Psoas muscle (tissue), 8 donors: ENCODE data around the gene WNT10A. TPM values are rescaled to one million over a fixed set of nuclear protein-coding genes. Genes with fewer than 3 reads are reported as not detected.
A peak's percentile ranks its signal among the peaks of the same experiment; 100 is the strongest.

ENCODE experiments used
- ATAC-seq, 4 donors: fragments of 200-7000 bp; cut with Tn5 transposase; one replicate each; pipeline ENCODE4 v1.9.1; 2020; ENCODE audit warnings: moderate library complexity in 3 of 4, mild to moderate bottlenecking in 2 of 4
- DNase-seq, 2 donors: peaks; one replicate each; pipeline ENCODE4 v3.0.0-alpha.2; 2020
- H3K27ac ChIP-seq: fragments of 200-600 bp; one replicate; pipeline ENCODE4 v1.8.0; 2022
- H3K27me3 ChIP-seq, 3 donors: fragments of 200-600 bp in 1 of 3; one replicate each; pipeline versions ENCODE4 v1.6.1 to v1.8.0; 2013 to 2022; ENCODE audit warnings: low read length in 2 of 3, mild to moderate bottlenecking in 2 of 3, moderate library complexity in 1 of 3; ENCODE audit not compliant: insufficient read depth in 3 of 3
- H3K36me3 ChIP-seq, 2 donors: fragments of 200-600 bp in 1 of 2; one replicate each; pipeline versions ENCODE4 v1.6.1 to v1.8.0; 2013 to 2022; ENCODE audit warnings: low read depth in 1 of 2, mild to moderate bottlenecking in 1 of 2, moderate library complexity in 1 of 2; ENCODE audit not compliant: insufficient read depth in 1 of 2
- H3K4me1 ChIP-seq: fragments of 200-600 bp; one replicate; pipeline ENCODE4 v1.8.0; 2022
- H3K4me3 ChIP-seq: fragments of 200-600 bp; one replicate; pipeline ENCODE4 v1.8.0; 2022; ENCODE audit warnings: mild to moderate bottlenecking
- H3K9me3 ChIP-seq: fragments of 200-600 bp; one replicate; pipeline ENCODE4 v1.8.0; 2022
- WGBS, 3 donors: extraction: QIAGEN DNeasy Blood & Tissue Kit; methylation state at CpG; one replicate each; pipeline versions ENCODE4 v1.1.6 to v1.1.7; 2013; 5-methylcytosine and 5-hydroxymethylcytosine counted together
- intact Hi-C, 2 donors: fragments of 100-400 bp; cut with DNase I; formaldehyde crosslinking; loops; one replicate each; pipeline versions ENCODE4 v1.11.0 to v1.14.2; 2022
- polyA plus RNA-seq, 3 donors: library from polyadenylated mRNA; stranded (reverse); fragments of 200-250 nt; gene quantifications; one replicate each; pipeline ENCODE4 v1.2.3, GENCODE V29; 2013
- total RNA-seq, 4 donors: library from RNA; stranded (reverse); fragmentation: NEBNext Ultra II Directional in 2 of 4; extraction: Animal tissue kit (Norgen Biotek cat#: 25700) in 2 of 4; gene quantifications; one replicate each; pipeline versions ENCODE4 v1.2.1 to v1.2.4, GENCODE V29; 2021 to 2023
- TF ChIP-seq, protein P1 (sequence below): fragments of 200-600 bp; IDR thresholded peaks from one replicate; pipeline ENCODE4 v1.8.0; 2022; ENCODE audit warnings: antibody characterized with exemption
- donor health status: healthy with polysubstance abuse.
- donor health status: DM: no; HTN: no; CAD: no; lungs with moderate emphysema.
- donor health status: Bipolar disorder and iron deficiency.
- donor health status: healthy.
- donor health status: DM: yes; HTN: yes; CAD: no.
- donor health status: DM: no; HTN: no; CAD: no.
- donor health status: DM: no; HTN: no; CAD: no.
- donor health status: DM: yes; HTN: yes; CAD: no.

WNT10A gene
- total and polyA plus RNA-seq, 7 donors = 0.01 to 0.03 TPM; not detected in 5

DNA sequence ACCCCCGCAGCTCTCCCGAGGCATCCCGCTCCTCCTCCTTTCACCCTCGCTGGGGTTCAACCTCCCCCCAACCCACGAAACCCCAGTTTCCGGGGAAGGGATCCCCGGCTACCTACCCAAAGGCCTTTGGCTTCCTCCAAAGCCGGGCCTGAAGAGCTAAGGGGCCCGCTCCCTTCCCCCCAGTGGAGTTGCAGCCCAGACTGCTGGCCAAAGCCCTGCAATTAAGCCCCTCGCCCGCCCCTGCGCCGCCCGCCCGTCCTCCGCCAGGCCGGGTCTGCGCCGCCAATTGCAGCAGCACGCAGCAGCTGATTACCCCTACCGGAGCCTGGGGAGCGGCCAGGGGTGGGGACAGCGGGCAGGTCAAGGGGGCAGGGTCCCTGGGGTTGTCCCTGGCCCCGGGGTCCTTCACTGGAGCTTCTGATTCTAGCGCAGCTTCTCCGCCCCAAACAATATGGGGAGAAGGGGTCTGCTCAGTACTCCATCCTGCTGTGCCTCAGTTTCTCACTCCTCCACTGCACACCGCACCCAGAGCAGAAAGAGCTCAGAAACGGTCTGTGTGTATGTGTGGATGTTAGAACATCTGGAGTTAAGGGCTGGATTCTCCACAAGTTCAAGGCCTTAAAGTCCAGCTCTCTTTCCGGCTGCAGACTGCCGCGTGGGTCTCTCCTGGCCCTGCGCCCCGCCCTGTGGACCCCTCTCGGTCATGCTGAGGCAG lies 16.9 kb downstream of the WNT10A start:
- H3K4me1 ChIP-seq = peaks cover 6% of the 10 kb centered on the region
- DNase-seq (no peak), ATAC-seq (peak in 1 of 4 donors; percentile 5)
- TF ChIP-seq, protein P1, sequence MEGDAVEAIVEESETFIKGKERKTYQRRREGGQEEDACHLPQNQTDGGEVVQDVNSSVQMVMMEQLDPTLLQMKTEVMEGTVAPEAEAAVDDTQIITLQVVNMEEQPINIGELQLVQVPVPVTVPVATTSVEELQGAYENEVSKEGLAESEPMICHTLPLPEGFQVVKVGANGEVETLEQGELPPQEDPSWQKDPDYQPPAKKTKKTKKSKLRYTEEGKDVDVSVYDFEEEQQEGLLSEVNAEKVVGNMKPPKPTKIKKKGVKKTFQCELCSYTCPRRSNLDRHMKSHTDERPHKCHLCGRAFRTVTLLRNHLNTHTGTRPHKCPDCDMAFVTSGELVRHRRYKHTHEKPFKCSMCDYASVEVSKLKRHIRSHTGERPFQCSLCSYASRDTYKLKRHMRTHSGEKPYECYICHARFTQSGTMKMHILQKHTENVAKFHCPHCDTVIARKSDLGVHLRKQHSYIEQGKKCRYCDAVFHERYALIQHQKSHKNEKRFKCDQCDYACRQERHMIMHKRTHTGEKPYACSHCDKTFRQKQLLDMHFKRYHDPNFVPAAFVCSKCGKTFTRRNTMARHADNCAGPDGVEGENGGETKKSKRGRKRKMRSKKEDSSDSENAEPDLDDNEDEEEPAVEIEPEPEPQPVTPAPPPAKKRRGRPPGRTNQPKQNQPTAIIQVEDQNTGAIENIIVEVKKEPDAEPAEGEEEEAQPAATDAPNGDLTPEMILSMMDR = no peak
- H3K27me3 ChIP-seq = peaks cover 0 to 98% (median 26%) of the 10 kb centered on the region in 3 donors
- H3K36me3 ChIP-seq = no peaks in the 10 kb centered on the region
- intact Hi-C loops = loop anchor here (2.0 to 5.0 kb wide), 2 partner anchors 21 to 45 kb away; no protein-coding TSS in a partner anchor
- no peak overlapping the region for H3K4me3 ChIP-seq
- no peak overlapping the region for H3K27ac ChIP-seq
- no peaks in the 10 kb centered on the region for H3K9me3 ChIP-seq
- 7 to 14% (median 13%) methylated on average over 29 to 34 of the region's 34 CpGs for WGBS, 3 donors

DNA sequence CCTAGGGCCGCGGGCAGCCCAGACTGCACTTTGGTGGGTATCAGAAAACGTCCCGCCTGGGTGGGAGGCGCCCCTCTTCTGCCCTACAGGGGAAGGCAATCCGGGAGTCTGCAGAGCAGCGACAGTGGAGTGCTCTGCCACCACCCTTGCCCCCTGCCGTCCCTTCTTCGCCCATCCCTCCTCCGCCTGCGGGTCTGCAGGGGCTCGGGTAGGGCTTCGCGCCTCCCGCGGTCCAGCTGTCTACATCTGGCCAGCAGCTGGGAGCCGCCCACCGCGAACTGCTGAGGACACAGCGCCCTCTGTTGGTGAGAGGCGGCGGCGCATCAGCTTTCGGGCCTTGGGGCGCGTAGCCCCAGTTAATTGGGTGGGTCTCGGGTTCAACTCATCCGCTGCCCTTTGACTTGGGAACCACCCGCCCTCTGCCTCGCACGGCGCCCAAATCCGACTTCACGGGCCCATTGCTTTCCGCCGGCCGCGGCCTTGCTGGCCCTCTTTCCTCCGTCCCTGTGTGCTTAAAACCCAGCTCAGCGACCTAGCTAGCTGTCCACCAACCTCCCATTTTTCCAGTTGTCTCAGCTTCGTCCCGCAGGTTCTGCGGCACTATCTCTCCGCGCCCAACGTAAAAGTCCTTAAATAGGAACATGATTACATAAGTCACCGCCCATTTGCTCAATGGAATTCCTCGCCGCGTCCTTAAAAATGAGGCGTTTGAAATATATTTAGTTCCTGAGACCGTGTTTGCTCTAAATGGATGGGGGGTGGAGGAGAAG lies 17.6 kb downstream of the WNT10A start:
- Histone ChIP-seq H3K36me3 (no peaks in the 10 kb centered on the region), H3K27ac (no peak overlapping the region), H3K9me3 (no peaks in the 10 kb centered on the region), H3K27me3 (peaks cover 0 to 95% (median 26%) of the 10 kb centered on the region in 3 donors), H3K4me1 (peaks cover 1% of the 10 kb centered on the region), H3K4me3 (no peak overlapping the region)
- DNase-seq (peak; percentile 69 to 85), ATAC-seq (peak; percentile 66 to 92 (median 84))
- TF ChIP-seq, protein P1 = peak; percentile 95
- intact Hi-C loops = loop anchor here in 1 of 2 donors (2.0 to 5.0 kb wide), 2 partner anchors 21 to 46 kb away; no protein-coding TSS in a partner anchor
- 5 to 6% (median 5%) methylated on average over 50 to 52 of the region's 52 CpGs for WGBS, 3 donors

DNA sequence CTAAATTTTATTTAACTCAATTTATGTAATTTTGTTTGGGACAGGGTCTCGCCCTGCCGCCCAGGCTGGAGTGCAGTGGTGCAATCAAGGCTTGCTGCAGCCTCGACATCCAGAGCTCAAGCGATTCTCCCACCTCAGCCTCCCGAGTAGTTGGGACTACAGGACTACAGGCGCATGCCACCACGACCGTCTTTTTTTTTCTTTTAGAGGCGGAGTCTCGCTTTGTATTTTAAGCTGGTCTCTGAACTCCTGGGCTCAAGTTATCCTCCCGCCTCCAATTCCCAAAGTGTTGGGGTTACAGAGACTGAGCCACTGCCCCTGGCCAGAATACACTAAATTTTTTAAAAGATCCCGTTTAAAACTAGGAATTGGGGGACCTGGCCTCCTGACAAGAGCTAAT lies 18.5 kb downstream of the WNT10A start:
- ATAC-seq (no peak), DNase-seq (no peak)
- intact Hi-C loops = loop anchor here in 1 of 2 donors (2.0 to 5.0 kb wide), 2 partner anchors 22 to 47 kb away; no protein-coding TSS in a partner anchor
- TF ChIP-seq, protein P1 = no peak
- Histone ChIP-seq H3K4me1 (no peaks in the 10 kb centered on the region), H3K9me3 (no peaks in the 10 kb centered on the region), H3K4me3 (no peak overlapping the region), H3K27ac (no peak overlapping the region), H3K36me3 (no peaks in the 10 kb centered on the region), H3K27me3 (peaks cover 0 to 86% (median 24%) of the 10 kb centered on the region in 3 donors)
- 45 to 53% (median 48%) methylated on average over 12 of the region's 12 CpGs for WGBS, 3 donors

DNA sequence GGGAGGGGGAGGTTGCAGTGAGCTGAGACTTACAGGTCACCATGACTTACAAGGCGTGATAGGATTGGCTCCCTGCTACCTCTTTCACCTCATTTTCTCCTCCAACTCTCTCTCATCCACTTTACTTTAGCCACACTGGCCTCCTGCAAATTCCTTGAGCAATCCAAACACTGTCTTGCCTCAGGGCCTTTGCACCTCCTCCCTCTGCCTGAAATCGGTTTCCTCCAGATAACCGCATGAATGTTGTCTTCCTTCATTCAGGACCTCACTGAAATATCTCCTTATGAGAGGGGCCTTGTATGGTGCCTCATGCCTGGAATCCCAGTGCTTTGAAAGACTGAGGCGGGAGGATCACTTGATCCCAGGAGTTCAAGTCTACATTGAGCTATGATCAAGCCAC lies 21.8 kb downstream of the WNT10A start:
- H3K4me3 ChIP-seq = no peak overlapping the region
- no peak overlapping the region for H3K27ac ChIP-seq
- H3K9me3 ChIP-seq = no peaks in the 10 kb centered on the region
- ATAC-seq = no peak
- DNase-seq = no peak
- H3K4me1 ChIP-seq = no peaks in the 10 kb centered on the region
- intact Hi-C loops = no loop called here
- H3K27me3 ChIP-seq = peaks cover 0 to 66% (median 6%) of the 10 kb centered on the region in 3 donors
- H3K36me3 ChIP-seq = no peaks in the 10 kb centered on the region
- TF ChIP-seq, protein P1 = no peak
- WGBS, 3 donors = 87 to 92% (median 90%) methylated on average over 4 of the region's 4 CpGs
